H1 (cell line): ENCODE measurements around the gene PDE1A. TPM values are rescaled to one million over a fixed set of nuclear protein-coding genes. Genes with fewer than 3 reads are reported as not detected.

Experiments
- CHD1 ChIP-seq: IDR thresholded peaks from 2 replicates; pipeline ENCODE4 v1.6.1; 2012; ENCODE audit warnings: low read depth, low read length, improper control_type of control experiment
- RAD21 ChIP-seq, 2 experiments: IDR thresholded peaks in 1 of 2; conservative IDR thresholded peaks in 1 of 2; 2 replicates each; pipeline ENCODE4 v1.6.1; 2011; ENCODE audit warnings: low read depth in 2 of 2, low read length in 2 of 2, improper control_type of control experiment in 1 of 2, inconsistent platforms in 1 of 2, mild to moderate bottlenecking in 1 of 2, moderate library complexity in 1 of 2
- RNF2 ChIP-seq: fragments of 200-900, 300-1000 bp; sonication (generic); IDR thresholded peaks from 2 replicates; pipeline ENCODE4 v1.7.1; 2016; ENCODE audit warnings: borderline replicate concordance, low read depth, mild to moderate bottlenecking, antibody characterized with exemption, low read length; ENCODE audit not compliant: poor library complexity, severe bottlenecking; ENCODE audit errors: missing control alignments
- polyA plus RNA-seq, 7 experiments: library from polyadenylated mRNA; depleted of rRNA in 3 of 7; stranded (reverse) in 5 of 7; unstranded in 2 of 7; fragments of >200 nt in 5 of 7; fragments of 200-250 nt in 2 of 7; gene quantifications; 1 replicate in 5 of 7; 2 replicates in 1 of 7; 4 replicates in 1 of 7; pipeline versions ENCODE4 v1.2.1 to v1.2.3, GENCODE V29; 2011 to 2013; ENCODE audit warnings: missing spikeins in 2 of 7, mixed read lengths in 2 of 7
- total RNA-seq: library from RNA; stranded (reverse); fragmentation: NEBNext Ultra II Directional; extraction: Animal tissue kit (Norgen Biotek cat#: 25700); gene quantifications from 2 replicates; pipeline ENCODE4 v1.2.1, GENCODE V29; 2021
- TF ChIP-seq, protein P1 (sequence below): fragments of 300-600 bp; sonication (generic); IDR thresholded peaks from 2 replicates; pipeline ENCODE4 v1.7.1; 2012; ENCODE audit warnings: low read length, moderate library complexity, mild to moderate bottlenecking, inconsistent platforms; ENCODE audit not compliant: insufficient replicate concordance

Gene PDE1A
- total and polyA plus RNA-seq, 2 of the 8 experiments (the other 6 are each of a cell fraction or from before 2014, with no cell fraction given): 0.34 TPM; not detected in 1

DNA sequence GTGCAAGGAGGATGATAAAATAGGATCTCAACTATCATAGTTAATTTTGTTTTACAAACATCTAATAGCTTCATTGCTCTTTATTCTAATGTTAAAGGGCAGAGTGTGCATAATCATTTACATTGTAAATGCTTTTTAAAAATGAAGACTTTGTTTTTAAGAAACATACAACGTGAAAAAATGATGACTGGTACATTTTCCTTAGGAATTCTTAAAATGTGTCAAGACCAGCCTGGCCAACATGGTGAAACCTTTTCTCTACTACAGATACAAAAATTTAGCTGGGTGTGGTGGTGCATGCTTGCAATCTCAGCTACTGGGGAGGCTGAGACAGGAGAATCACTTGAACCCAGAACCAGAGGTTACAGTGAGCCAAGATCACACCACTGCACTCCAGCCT is 179.0 kb downstream of the PDE1A start (continued):
- TF ChIP-seq, protein P1, sequence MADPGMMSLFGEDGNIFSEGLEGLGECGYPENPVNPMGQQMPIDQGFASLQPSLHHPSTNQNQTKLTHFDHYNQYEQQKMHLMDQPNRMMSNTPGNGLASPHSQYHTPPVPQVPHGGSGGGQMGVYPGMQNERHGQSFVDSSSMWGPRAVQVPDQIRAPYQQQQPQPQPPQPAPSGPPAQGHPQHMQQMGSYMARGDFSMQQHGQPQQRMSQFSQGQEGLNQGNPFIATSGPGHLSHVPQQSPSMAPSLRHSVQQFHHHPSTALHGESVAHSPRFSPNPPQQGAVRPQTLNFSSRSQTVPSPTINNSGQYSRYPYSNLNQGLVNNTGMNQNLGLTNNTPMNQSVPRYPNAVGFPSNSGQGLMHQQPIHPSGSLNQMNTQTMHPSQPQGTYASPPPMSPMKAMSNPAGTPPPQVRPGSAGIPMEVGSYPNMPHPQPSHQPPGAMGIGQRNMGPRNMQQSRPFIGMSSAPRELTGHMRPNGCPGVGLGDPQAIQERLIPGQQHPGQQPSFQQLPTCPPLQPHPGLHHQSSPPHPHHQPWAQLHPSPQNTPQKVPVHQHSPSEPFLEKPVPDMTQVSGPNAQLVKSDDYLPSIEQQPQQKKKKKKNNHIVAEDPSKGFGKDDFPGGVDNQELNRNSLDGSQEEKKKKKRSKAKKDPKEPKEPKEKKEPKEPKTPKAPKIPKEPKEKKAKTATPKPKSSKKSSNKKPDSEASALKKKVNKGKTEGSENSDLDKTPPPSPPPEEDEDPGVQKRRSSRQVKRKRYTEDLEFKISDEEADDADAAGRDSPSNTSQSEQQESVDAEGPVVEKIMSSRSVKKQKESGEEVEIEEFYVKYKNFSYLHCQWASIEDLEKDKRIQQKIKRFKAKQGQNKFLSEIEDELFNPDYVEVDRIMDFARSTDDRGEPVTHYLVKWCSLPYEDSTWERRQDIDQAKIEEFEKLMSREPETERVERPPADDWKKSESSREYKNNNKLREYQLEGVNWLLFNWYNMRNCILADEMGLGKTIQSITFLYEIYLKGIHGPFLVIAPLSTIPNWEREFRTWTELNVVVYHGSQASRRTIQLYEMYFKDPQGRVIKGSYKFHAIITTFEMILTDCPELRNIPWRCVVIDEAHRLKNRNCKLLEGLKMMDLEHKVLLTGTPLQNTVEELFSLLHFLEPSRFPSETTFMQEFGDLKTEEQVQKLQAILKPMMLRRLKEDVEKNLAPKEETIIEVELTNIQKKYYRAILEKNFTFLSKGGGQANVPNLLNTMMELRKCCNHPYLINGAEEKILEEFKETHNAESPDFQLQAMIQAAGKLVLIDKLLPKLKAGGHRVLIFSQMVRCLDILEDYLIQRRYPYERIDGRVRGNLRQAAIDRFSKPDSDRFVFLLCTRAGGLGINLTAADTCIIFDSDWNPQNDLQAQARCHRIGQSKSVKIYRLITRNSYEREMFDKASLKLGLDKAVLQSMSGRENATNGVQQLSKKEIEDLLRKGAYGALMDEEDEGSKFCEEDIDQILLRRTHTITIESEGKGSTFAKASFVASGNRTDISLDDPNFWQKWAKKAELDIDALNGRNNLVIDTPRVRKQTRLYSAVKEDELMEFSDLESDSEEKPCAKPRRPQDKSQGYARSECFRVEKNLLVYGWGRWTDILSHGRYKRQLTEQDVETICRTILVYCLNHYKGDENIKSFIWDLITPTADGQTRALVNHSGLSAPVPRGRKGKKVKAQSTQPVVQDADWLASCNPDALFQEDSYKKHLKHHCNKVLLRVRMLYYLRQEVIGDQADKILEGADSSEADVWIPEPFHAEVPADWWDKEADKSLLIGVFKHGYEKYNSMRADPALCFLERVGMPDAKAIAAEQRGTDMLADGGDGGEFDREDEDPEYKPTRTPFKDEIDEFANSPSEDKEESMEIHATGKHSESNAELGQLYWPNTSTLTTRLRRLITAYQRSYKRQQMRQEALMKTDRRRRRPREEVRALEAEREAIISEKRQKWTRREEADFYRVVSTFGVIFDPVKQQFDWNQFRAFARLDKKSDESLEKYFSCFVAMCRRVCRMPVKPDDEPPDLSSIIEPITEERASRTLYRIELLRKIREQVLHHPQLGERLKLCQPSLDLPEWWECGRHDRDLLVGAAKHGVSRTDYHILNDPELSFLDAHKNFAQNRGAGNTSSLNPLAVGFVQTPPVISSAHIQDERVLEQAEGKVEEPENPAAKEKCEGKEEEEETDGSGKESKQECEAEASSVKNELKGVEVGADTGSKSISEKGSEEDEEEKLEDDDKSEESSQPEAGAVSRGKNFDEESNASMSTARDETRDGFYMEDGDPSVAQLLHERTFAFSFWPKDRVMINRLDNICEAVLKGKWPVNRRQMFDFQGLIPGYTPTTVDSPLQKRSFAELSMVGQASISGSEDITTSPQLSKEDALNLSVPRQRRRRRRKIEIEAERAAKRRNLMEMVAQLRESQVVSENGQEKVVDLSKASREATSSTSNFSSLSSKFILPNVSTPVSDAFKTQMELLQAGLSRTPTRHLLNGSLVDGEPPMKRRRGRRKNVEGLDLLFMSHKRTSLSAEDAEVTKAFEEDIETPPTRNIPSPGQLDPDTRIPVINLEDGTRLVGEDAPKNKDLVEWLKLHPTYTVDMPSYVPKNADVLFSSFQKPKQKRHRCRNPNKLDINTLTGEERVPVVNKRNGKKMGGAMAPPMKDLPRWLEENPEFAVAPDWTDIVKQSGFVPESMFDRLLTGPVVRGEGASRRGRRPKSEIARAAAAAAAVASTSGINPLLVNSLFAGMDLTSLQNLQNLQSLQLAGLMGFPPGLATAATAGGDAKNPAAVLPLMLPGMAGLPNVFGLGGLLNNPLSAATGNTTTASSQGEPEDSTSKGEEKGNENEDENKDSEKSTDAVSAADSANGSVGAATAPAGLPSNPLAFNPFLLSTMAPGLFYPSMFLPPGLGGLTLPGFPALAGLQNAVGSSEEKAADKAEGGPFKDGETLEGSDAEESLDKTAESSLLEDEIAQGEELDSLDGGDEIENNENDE: no peak
- TF ChIP-seq CHD1 (no peak), RNF2 (no peak), RAD21 (IDR thresholded peaks at IDR 0.05 in 1 of 2, conservative IDR thresholded peaks at IDR 0.05 in 1 of 2; ENCODE audit: low read depth in 2 of 2, low read length in 2 of 2) (no peak)
